ENCODE results near the gene PIR. TPM values are rescaled to one million over a fixed set of nuclear protein-coding genes. Genes with fewer than 3 reads are reported as not detected.
A peak's percentile ranks its signal among the peaks of the same experiment; 100 is the strongest.

Gene PIR
- total and polyA plus RNA-seq, 9 of the 15 experiments (the other 6 are each of a cell fraction or from before 2014, with no cell fraction given): 7.5 to 29.8 (median 11.5) TPM

DNA sequence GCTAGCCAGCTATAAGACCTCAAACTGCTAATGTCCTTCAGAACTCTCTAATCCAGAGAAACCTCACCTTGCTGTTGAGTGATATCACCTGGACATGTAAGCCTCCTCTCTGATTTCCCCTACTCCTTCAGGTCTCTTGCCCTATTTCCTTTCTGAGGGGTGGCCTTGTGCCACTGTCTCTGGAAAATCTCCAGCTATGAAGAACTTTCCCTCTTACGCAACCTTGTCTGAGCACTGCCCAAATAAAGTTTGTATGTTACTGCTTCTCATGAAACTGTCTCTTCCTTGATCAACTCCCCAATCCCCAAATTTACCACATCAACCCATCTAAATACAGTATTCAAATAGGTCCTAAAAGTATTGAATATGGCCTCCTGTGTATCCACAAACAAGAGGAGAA lies 55.4 kb downstream of the PIR start:
- H3K36me3 ChIP-seq (ENCODE audit: control insufficient read depth, insufficient read depth, low read length): no peaks in the 10 kb centered on the region
- H4K20me1 ChIP-seq (replicated peaks; ENCODE audit: control insufficient read depth, insufficient read depth, low read length): no peaks in the 10 kb centered on the region
- H3K79me2 ChIP-seq (ENCODE audit: control insufficient read depth, insufficient read depth, low read length): no peaks in the 10 kb centered on the region
- DNase-seq (ENCODE audit: extremely low read depth in 1 of 4, low spot score in 3 of 4) (no peak), ATAC-seq (no peak), FAIRE-seq (no peak)
- no peak for TF ChIP-seq CEBPG (CRISPR knock-in tag; IDR thresholded peaks at IDR 0.05)
- peak in 1 of 2 experiments; percentile 60; a peak in 2 of 4 replicates for TF ChIP-seq CEBPG (tag; conservative IDR thresholded peaks at IDR 0.05 in 1 of 2, IDR thresholded peaks at IDR 0.05 in 1 of 2)
- no peak for TF ChIP-seq ZNF561 (CRISPR knock-in tag; conservative IDR thresholded peaks at IDR 0.05)
- TF ChIP-seq CEBPB (tag; IDR thresholded peaks at IDR 0.05): peak; percentile 54; the same call in 1 of the 2 replicates
- H3K4me3 ChIP-seq: no peak overlapping the region
- intact Hi-C loops (cut with micrococcal nuclease): no loop called here
- CTCF ChIA-PET (ENCODE audit: low intra/inter-chr PET ratio): no interaction called here
- BruUV-seq (replicated peaks): no TSS peak
- H3K9me1 ChIP-seq (ENCODE audit: control insufficient read depth, insufficient read depth, low read length): no peaks in the 10 kb centered on the region
- H3K4me1 ChIP-seq (replicated peaks in 1 of 2; ENCODE audit: control insufficient read depth in 2 of 2, insufficient read depth in 2 of 2, low read length in 2 of 2): no peaks in the 10 kb centered on the region; a peak in 1 of 5 replicates
- H3K27ac ChIP-seq (ENCODE audit: extremely low read depth, low read depth, low read length): no peak overlapping the region
- H3K4me2 ChIP-seq (ENCODE audit: insufficient read depth, low read length): no peak overlapping the region
- H3K27me3 ChIP-seq (ENCODE audit: control insufficient read depth in 2 of 2, insufficient read depth in 2 of 2, low read length in 2 of 2): no peaks in the 10 kb centered on the region
- in situ Hi-C loops (cut with MboI): no loop called here
- no peak overlapping the region for H2AFZ ChIP-seq (ENCODE audit: low read depth, low read length)
- H3K9ac ChIP-seq (ENCODE audit: insufficient read depth in 1 of 2, low read depth in 2 of 2, low read length in 2 of 2): no peak overlapping the region
- H3K9me3 ChIP-seq (replicated peaks; ENCODE audit: control insufficient read depth, insufficient read depth, low read depth, low read length): no peaks in the 10 kb centered on the region
- POLR2A ChIA-PET: no interaction called here
- WGBS (ENCODE audit: insufficient coverage, low coverage, missing lambda C conversion rate): 43% methylated on average over 1 of the region's 1 CpG

DNA sequence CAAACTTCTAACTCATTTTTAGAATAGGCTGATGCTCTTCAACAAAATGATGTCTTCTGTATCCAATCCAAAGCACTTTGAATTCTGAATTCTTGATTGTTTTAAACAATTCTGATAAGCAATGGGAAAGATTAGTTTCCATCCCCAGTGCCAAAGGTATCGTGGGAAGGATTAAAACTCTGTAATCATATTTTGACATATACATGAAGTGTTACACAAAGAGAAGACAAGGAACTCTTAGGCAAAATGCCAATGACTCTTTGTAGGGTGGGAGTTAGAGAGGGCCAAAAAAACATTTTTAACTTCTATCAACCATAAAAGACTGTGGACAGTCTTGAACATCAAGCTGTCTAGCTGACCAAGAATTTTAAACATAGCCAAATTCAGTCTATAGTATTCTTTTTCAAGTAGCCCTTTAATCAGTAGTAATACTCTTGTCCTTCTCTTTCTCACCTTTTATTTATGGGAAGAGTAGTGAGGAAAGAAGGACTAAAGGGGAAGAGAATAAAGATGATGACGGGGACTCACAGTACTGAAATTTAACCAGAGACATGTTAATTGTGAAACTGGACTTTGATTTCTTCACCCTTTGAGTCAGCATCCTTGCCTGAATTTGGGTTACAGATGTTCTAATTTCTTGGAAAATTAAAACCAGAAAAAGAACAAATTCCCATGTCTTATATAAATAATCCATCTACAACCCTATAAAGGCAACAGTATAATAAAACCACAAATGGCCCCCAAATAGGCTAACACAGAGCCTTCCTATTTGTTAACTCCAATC lies 57.1 kb downstream of the PIR start:
- Histone ChIP-seq H3K9me3 (replicated peaks; ENCODE audit: control insufficient read depth, insufficient read depth, low read depth, low read length) (no peaks in the 10 kb centered on the region), H4K20me1 (replicated peaks; ENCODE audit: control insufficient read depth, insufficient read depth, low read length) (no peaks in the 10 kb centered on the region), H3K9me1 (ENCODE audit: control insufficient read depth, insufficient read depth, low read length) (no peaks in the 10 kb centered on the region), H3K27me3 (ENCODE audit: control insufficient read depth in 2 of 2, insufficient read depth in 2 of 2, low read length in 2 of 2) (no peaks in the 10 kb centered on the region), H3K36me3 (ENCODE audit: control insufficient read depth, insufficient read depth, low read length) (no peaks in the 10 kb centered on the region), H2AFZ (ENCODE audit: low read depth, low read length) (no peak overlapping the region), H3K4me1 (replicated peaks in 1 of 2; ENCODE audit: control insufficient read depth in 2 of 2, insufficient read depth in 2 of 2, low read length in 2 of 2) (no peaks in the 10 kb centered on the region; a peak in 1 of 5 replicates), H3K4me2 (ENCODE audit: insufficient read depth, low read length) (no peak overlapping the region), H3K79me2 (ENCODE audit: control insufficient read depth, insufficient read depth, low read length) (no peaks in the 10 kb centered on the region), H3K9ac (ENCODE audit: insufficient read depth in 1 of 2, low read depth in 2 of 2, low read length in 2 of 2) (no peak overlapping the region), H3K4me3 (no peak overlapping the region), H3K27ac (ENCODE audit: extremely low read depth, low read depth, low read length) (no peak overlapping the region)
- WGBS (ENCODE audit: insufficient coverage, low coverage, missing lambda C conversion rate): 0% methylated on average over 2 of the region's 2 CpGs
- FAIRE-seq (no peak), ATAC-seq (no peak), DNase-seq (ENCODE audit: extremely low read depth in 1 of 4, low spot score in 3 of 4) (no peak)
- BruUV-seq (replicated peaks): no TSS peak
- CTCF ChIA-PET (ENCODE audit: low intra/inter-chr PET ratio): no interaction called here
- in situ Hi-C loops (cut with MboI) (no loop called here), intact Hi-C loops (cut with micrococcal nuclease) (no loop called here)
- POLR2A ChIA-PET: no interaction called here
- no peak for TF ChIP-seq LCOR (CRISPR knock-in tag; IDR thresholded peaks at IDR 0.05)
